HG02759 (cell line): Measurements from ENCODE around the gene HAL.
A peak's percentile ranks its signal among the peaks of the same experiment; 100 is the strongest.

Source experiments
- ATAC-seq: cut with Tn5 transposase; IDR thresholded peaks from one replicate; pipeline ENCODE4 v1.9.1; 2021; ENCODE audit warnings: mild to moderate bottlenecking, moderate library complexity; ENCODE audit not compliant: unreplicated experiment

Gene HAL

DNA sequence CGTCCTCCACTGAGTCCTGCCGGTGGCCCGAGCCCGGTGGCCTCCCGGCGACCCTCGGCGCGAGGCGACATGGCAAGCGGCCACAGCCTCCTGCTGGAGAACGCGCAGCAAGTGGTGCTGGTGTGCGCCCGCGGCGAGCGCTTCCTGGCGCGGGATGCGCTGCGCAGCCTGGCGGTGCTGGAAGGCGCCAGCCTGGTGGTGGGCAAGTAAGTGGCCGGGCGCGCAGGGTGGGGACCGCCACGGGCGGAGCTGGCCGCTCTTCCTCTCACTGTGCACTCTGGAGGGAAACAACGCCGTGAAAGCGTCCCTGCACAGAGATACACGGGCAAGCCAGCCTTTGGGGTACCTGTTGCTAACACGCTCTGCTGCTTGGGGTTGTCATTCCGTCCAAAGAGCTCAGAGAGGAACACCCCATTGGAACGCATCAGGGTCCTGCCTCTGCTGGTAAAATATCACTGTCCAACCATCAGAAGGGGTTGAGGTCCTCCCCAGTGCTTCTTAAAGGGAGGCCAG is 52.8 kb downstream of the HAL start, which contains the start of gene AMDHD1:
AMDHD1 (plus strand) TSS at position 2 of the 513 bp plus-strand sequence; CDS start at position 70, 68 bp downstream.
- peak; percentile 64 for ATAC-seq

GRCh38 chr12:95942524-95943329 is 53.4 kb downstream of the HAL start, which contains the start of gene CCDC38:
CCDC38 (minus strand) TSS chr12:95942614; CDS start chr12:95936509, 6,105 bp downstream.
- ATAC-seq = peak; percentile 99

GRCh38 chr12:95942101-95942523 is 54.0 kb downstream of the HAL start:
- ATAC-seq = no peak

DNA sequence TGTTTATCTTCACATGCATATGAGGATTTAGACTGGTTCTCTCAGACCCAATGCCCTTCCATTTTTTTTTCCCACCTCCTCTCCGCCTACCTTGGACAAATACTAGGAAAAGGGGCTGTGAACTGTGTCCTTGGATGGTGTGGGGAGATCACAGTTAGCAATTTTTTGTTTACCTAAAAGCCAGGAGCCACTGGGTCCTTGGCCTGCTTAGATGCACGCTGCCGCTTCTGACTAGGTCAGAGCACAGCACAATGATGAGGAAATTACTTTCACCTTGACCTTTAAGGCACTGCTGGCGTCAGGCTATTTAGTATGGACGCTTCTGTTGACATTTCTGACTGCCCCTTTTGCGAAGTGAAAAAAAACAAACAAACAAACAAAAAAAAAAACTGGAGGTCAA is 55.6 kb downstream of the HAL start:
- ATAC-seq = no peak
